Erythroblast (primary cell): ENCODE data around the gene CPEB4.

Experiments used
- GATA1 ChIP-seq: IDR thresholded peaks from 2 replicates; pipeline ENCODE4 v1.6.1; 2011; ENCODE audit warnings: low read depth, mild to moderate bottlenecking, control low read depth, low read length, moderate library complexity
- POLR2A ChIP-seq: IDR thresholded peaks from 2 replicates; pipeline ENCODE4 v1.6.1; 2011; ENCODE audit warnings: mild to moderate bottlenecking, low read length

- TF ChIP-seq POLR2A (no peak), GATA1 (no peak)
Measured at GRCh38 chr5:173873306-173873922, 14.7 kb upstream of the CPEB4 start.
